Gastroesophageal sphincter (tissue), 4 donors: ENCODE data around the gene NUP133. TPM values are rescaled to one million over a fixed set of nuclear protein-coding genes. Genes with fewer than 3 reads are reported as not detected.

Source experiments
- ATAC-seq: fragments of 150-250 bp; one replicate; pipeline ENCODE4 v1.9.1; 2016; ENCODE audit warnings: mild to moderate bottlenecking, moderate library complexity
- H3K27ac ChIP-seq, 4 donors: fragments of 200-600 bp; sonication (generic) in 3 of 4; 1 replicate in 3 of 4; 2 replicates in 1 of 4; pipeline ENCODE4 v1.5.1; 2016 to 2019
- H3K27me3 ChIP-seq: fragments of 200-600 bp; sonication (generic); one replicate; pipeline ENCODE4 v1.5.1; 2019
- H3K36me3 ChIP-seq, 2 donors: fragments of 200-600 bp; sonication (generic); one replicate each; pipeline ENCODE4 v1.5.1; 2019; ENCODE audit warnings: control low read depth in 1 of 2
- H3K4me1 ChIP-seq, 3 donors: fragments of 200-600 bp; sonication (generic); 1 replicate in 2 of 3; 2 replicates in 1 of 3; pipeline ENCODE4 v1.5.1; 2016 to 2019; ENCODE audit warnings: control low read depth in 2 of 3
- H3K4me3 ChIP-seq, 2 donors: fragments of 200-600 bp; sonication (generic); one replicate each; pipeline ENCODE4 v1.5.1; 2019; ENCODE audit warnings: mild to moderate bottlenecking in 1 of 2, moderate library complexity in 1 of 2
- H3K9me3 ChIP-seq, 3 donors: fragments of 200-600 bp; sonication (generic); one replicate each; pipeline ENCODE4 v1.5.1; 2017 to 2019; ENCODE audit warnings: control low read depth in 2 of 3
- EP300 ChIP-seq: sonication (generic); formaldehyde crosslinking; IDR thresholded peaks from one replicate; pipeline ENCODE4 v1.6.1; 2017; ENCODE audit warnings: antibody characterized with exemption, mild to moderate bottlenecking
- POLR2A ChIP-seq, 2 donors: fragments of 450-650 bp; IDR thresholded peaks; one replicate each; pipeline ENCODE4 v1.6.1; 2017; ENCODE audit warnings: antibody characterized with exemption in 2 of 2, mild to moderate bottlenecking in 2 of 2, moderate library complexity in 1 of 2
- POLR2AphosphoS5 ChIP-seq: sonication (generic); formaldehyde crosslinking; IDR thresholded peaks from one replicate; pipeline ENCODE4 v1.6.1; 2017; ENCODE audit warnings: antibody characterized with exemption
- WGBS, 2 donors: methylation state at CpG; one replicate each; pipeline ENCODE4 v1.1.5; 2018; ENCODE audit warnings: low coverage in 1 of 2; 5-methylcytosine and 5-hydroxymethylcytosine counted together
- total RNA-seq, 4 donors: library from RNA; depleted of rRNA; stranded (reverse); fragments of >200 nt; gene quantifications; one replicate each; pipeline ENCODE4 v1.1.0, GENCODE V29; 2016
- TF ChIP-seq, protein P1 (sequence below), 4 experiments: fragments of 200-600 bp in 2 of 4; fragments of 450-650 bp in 2 of 4; sonication (generic) in 1 of 4; IDR thresholded peaks; one replicate each; pipeline ENCODE4 v1.5.1; 2017 to 2019; ENCODE audit warnings: antibody characterized with exemption in 4 of 4, mild to moderate bottlenecking in 2 of 4, moderate library complexity in 2 of 4

The NUP133 gene
- total RNA-seq, 4 donors from 2014 or later: 20.5 to 30.2 (median 26.7) TPM

DNA sequence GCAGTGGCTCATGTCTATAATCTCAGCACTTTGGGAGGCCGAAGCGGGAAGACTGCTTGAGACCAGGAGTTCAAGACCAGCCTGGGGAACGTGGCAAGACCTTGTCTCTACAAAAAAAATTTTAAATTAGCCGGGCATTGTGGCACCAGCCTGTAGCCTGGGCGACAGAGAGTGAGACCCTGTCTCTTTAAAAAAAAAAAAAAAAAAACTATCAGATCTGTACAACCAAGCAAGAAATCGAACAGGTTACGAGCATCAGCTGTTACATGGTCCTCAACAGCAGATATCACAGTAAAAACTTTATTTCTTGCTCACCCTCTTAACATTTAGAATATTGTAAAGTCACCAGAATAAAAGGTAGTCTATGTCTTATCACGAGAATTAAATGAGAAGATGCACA is 1.5 kb downstream of the NUP133 start:
- peaks cover 0 to 24% of the 10 kb centered on the region in 2 donors for H3K36me3 ChIP-seq
- no peak for ATAC-seq
- 65 to 73% methylated on average over 6 to 8 of the region's 8 CpGs for WGBS, 2 donors
- TF ChIP-seq, protein P1, sequence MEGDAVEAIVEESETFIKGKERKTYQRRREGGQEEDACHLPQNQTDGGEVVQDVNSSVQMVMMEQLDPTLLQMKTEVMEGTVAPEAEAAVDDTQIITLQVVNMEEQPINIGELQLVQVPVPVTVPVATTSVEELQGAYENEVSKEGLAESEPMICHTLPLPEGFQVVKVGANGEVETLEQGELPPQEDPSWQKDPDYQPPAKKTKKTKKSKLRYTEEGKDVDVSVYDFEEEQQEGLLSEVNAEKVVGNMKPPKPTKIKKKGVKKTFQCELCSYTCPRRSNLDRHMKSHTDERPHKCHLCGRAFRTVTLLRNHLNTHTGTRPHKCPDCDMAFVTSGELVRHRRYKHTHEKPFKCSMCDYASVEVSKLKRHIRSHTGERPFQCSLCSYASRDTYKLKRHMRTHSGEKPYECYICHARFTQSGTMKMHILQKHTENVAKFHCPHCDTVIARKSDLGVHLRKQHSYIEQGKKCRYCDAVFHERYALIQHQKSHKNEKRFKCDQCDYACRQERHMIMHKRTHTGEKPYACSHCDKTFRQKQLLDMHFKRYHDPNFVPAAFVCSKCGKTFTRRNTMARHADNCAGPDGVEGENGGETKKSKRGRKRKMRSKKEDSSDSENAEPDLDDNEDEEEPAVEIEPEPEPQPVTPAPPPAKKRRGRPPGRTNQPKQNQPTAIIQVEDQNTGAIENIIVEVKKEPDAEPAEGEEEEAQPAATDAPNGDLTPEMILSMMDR (IDR thresholded peaks at IDR 0.05): no peak
- no peak for TF ChIP-seq POLR2A (IDR thresholded peaks at IDR 0.05)
- no peak for TF ChIP-seq POLR2AphosphoS5
- TF ChIP-seq EP300: no peak
- H3K4me1 ChIP-seq: peaks cover 0 to 24% (median 5%) of the 10 kb centered on the region in 3 donors
- H3K27ac ChIP-seq: no peak overlapping the region
- no peak overlapping the region for H3K4me3 ChIP-seq
- H3K9me3 ChIP-seq: no peaks in the 10 kb centered on the region
- no peaks in the 10 kb centered on the region for H3K27me3 ChIP-seq

GRCh38 chr1:229495782-229496181 is 12.4 kb downstream of the NUP133 start:
- Histone ChIP-seq H3K27me3 (no peaks in the 10 kb centered on the region), H3K4me3 (no peak overlapping the region), H3K27ac (no peak overlapping the region), H3K9me3 (no peaks in the 10 kb centered on the region), H3K4me1 (no peaks in the 10 kb centered on the region), H3K36me3 (peaks cover 4 to 100% of the 10 kb centered on the region in 2 donors)
- TF ChIP-seq POLR2A (IDR thresholded peaks at IDR 0.05): no peak
- TF ChIP-seq, protein P1 (IDR thresholded peaks at IDR 0.05): no peak
- no peak for TF ChIP-seq POLR2AphosphoS5
- TF ChIP-seq EP300: no peak
- ATAC-seq: no peak
- WGBS, 2 donors: 63 to 82% methylated on average over 2 of the region's 2 CpGs

GRCh38 chr1:229487181-229487580 is 21.0 kb downstream of the NUP133 start:
- Histone ChIP-seq H3K4me1 (peaks cover 0 to 5% (median 0%) of the 10 kb centered on the region in 3 donors), H3K27me3 (no peaks in the 10 kb centered on the region), H3K36me3 (peaks cover 9 to 96% of the 10 kb centered on the region in 2 donors), H3K4me3 (no peak overlapping the region), H3K9me3 (no peaks in the 10 kb centered on the region), H3K27ac (no peak overlapping the region)
- ATAC-seq: no peak
- WGBS, 2 donors: 93 to 100% methylated on average over 1 of the region's 1 CpG
- TF ChIP-seq POLR2AphosphoS5 (no peak), EP300 (no peak), POLR2A (IDR thresholded peaks at IDR 0.05) (no peak)

DNA sequence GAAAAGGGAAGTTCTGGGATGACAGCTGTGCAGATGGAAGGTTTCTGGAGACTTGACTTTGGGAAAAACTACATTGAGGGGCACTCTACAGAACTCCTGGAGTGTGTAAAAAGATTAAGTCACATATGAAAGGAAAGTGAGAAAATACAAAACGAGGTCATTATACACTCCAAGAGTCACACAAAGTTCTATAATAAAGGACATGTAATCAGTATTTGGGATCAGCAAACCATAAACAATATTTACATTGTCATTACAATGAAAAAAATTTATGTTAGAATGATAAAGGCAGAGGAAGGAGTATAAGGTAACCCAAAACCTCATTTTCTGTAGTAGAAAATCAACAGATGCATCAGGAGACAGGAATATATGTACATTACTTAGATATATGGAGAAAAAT is 22.8 kb downstream of the NUP133 start:
- no peak for ATAC-seq
- 73 to 100% methylated on average over 1 of the region's 1 CpG for WGBS, 2 donors
- Histone ChIP-seq H3K4me1 (peaks cover 0 to 15% (median 3%) of the 10 kb centered on the region in 3 donors), H3K36me3 (peaks cover 9 to 93% of the 10 kb centered on the region in 2 donors), H3K4me3 (no peak overlapping the region), H3K27me3 (no peaks in the 10 kb centered on the region), H3K27ac (no peak overlapping the region), H3K9me3 (no peaks in the 10 kb centered on the region)
- TF ChIP-seq, protein P1 (IDR thresholded peaks at IDR 0.05): no peak
- TF ChIP-seq POLR2A (IDR thresholded peaks at IDR 0.05) (no peak), EP300 (no peak), POLR2AphosphoS5 (no peak)

GRCh38 chr1:229482511-229482910 is 25.6 kb downstream of the NUP133 start:
- Histone ChIP-seq H3K36me3 (peaks cover 5 to 95% of the 10 kb centered on the region in 2 donors), H3K4me3 (no peak overlapping the region), H3K9me3 (no peaks in the 10 kb centered on the region), H3K27me3 (no peaks in the 10 kb centered on the region), H3K27ac (peak overlapping the region in 2 of 4 donors; percentile 20 to 56), H3K4me1 (peaks cover 0 to 15% (median 3%) of the 10 kb centered on the region in 3 donors)
- no peak for ATAC-seq
- WGBS, 2 donors: 76 to 78% methylated on average over 3 to 4 of the region's 5 CpGs
- TF ChIP-seq POLR2A (IDR thresholded peaks at IDR 0.05) (no peak), EP300 (no peak), POLR2AphosphoS5 (no peak)
- TF ChIP-seq, protein P1 (IDR thresholded peaks at IDR 0.05): no peak
